Measurements from ENCODE around the gene CHDH. TPM values are rescaled to one million over a fixed set of nuclear protein-coding genes. Genes with fewer than 3 reads are reported as not detected.

Gene CHDH
- total RNA-seq, 1 experiment from 2014 or later, result 5.1 TPM

DNA sequence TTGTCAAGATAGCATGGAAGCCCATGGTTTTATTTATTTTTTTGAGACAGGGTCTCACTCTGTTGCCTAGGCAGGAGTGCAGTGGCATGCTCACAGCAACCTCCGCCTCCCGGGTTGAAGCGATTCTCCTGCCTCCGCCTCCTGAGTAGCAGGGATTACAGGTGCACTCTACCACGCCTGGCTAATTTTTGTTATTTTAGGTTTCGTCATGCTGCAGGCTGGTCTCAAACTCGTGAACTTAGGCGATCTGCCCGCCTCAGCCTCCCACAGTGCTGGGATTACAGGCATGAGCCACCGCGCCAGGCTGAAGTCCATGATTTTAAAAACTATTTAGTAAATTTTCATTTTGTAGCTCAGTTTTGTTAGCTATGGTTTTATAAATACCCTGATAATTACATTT lies 38.4 kb upstream of the CHDH start:
- ATAC-seq (no peak), DNase-seq (no peak)
- Histone ChIP-seq H3K4me3 (ENCODE audit: low read length) (no peak overlapping the region), H3F3A (ENCODE audit: low read length, unreplicated experiment) (no peaks in the 10 kb centered on the region), H4K20me1 (ENCODE audit: low read length) (0 out of 2 replicates have a peak, but pooled peaks cover 3% of the 10 kb centered on the region), H3K27me3 (ENCODE audit: low read length) (no peaks in the 10 kb centered on the region), H3K4me2 (ENCODE audit: low read length) (no peak overlapping the region), H3K36me3 (ENCODE audit: low read depth, low read length) (peaks cover 14% of the 10 kb centered on the region), H3K9ac (ENCODE audit: low read length) (no peak overlapping the region), H3K27ac (ENCODE audit: low read length) (no peak overlapping the region), H3K9me2 (replicated peaks; ENCODE audit: low read length) (no peaks in the 10 kb centered on the region), H3K9me3 (ENCODE audit: low read length) (no peaks in the 10 kb centered on the region), H3K4me1 (ENCODE audit: insufficient read depth, low read length) (peaks cover 14% of the 10 kb centered on the region; the same call in 1 of the 2 replicates), H2AFZ (ENCODE audit: low read length) (no peak overlapping the region), H3K79me2 (ENCODE audit: low read length) (peaks cover 42% of the 10 kb centered on the region)
- POLR2A ChIA-PET (ENCODE audit: unreplicated experiment), result no interaction called here
- CTCF ChIA-PET, result no interaction called here
- intact Hi-C loops (cut with micrococcal nuclease), result no loop called here
- no TSS peak for BruUV-seq (replicated peaks)
- TF ChIP-seq, protein P1, sequence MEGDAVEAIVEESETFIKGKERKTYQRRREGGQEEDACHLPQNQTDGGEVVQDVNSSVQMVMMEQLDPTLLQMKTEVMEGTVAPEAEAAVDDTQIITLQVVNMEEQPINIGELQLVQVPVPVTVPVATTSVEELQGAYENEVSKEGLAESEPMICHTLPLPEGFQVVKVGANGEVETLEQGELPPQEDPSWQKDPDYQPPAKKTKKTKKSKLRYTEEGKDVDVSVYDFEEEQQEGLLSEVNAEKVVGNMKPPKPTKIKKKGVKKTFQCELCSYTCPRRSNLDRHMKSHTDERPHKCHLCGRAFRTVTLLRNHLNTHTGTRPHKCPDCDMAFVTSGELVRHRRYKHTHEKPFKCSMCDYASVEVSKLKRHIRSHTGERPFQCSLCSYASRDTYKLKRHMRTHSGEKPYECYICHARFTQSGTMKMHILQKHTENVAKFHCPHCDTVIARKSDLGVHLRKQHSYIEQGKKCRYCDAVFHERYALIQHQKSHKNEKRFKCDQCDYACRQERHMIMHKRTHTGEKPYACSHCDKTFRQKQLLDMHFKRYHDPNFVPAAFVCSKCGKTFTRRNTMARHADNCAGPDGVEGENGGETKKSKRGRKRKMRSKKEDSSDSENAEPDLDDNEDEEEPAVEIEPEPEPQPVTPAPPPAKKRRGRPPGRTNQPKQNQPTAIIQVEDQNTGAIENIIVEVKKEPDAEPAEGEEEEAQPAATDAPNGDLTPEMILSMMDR (conservative IDR thresholded peaks at IDR 0.05; ENCODE audit: low read depth, low read length), result no peak
- TF ChIP-seq EZH2 (IDR thresholded peaks at IDR 0.05; ENCODE audit: low read length, unreplicated experiment) (no peak), EZH2phosphoT487 (IDR thresholded peaks at IDR 0.05; ENCODE audit: borderline replicate concordance, low read length) (no peak)

DNA sequence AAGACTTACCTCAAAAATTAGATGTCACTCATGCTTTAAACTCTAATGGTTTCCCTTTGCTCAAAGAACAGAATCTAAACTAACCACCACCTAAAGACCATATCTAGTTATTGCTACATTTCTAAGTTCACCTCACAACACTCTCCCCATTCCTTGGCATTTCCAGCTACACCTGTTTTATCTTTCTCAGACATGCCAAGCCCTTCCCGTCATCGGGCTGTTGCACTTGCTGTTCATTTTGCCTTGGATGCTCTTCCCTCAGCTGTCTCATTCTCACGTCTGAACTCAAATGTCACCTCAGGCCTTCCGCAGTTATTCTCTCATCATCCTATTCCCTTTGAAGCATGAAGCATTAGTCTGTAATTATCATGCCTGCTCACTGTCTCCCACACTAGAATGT lies 36.8 kb upstream of the CHDH start:
- H3K9ac ChIP-seq (ENCODE audit: low read length), result no peak overlapping the region
- H3K4me3 ChIP-seq (ENCODE audit: low read length), result no peak overlapping the region
- no peak overlapping the region for H3K27ac ChIP-seq (ENCODE audit: low read length)
- H3K4me2 ChIP-seq (ENCODE audit: low read length), result no peak overlapping the region
- H3K4me1 ChIP-seq (ENCODE audit: insufficient read depth, low read length), result peaks cover 14% of the 10 kb centered on the region; the same call in 1 of the 2 replicates
- peaks cover 27% of the 10 kb centered on the region for H3K79me2 ChIP-seq (ENCODE audit: low read length)
- no TSS peak for BruUV-seq (replicated peaks)
- no peaks in the 10 kb centered on the region for H4K20me1 ChIP-seq (ENCODE audit: low read length)
- ChIA-PET POLR2A (ENCODE audit: unreplicated experiment) (no interaction called here), CTCF (no interaction called here)
- H3K27me3 ChIP-seq (ENCODE audit: low read length), result no peaks in the 10 kb centered on the region
- peaks cover 28% of the 10 kb centered on the region for H3K36me3 ChIP-seq (ENCODE audit: low read depth, low read length)
- intact Hi-C loops (cut with micrococcal nuclease), result no loop called here
- H2AFZ ChIP-seq (ENCODE audit: low read length), result no peak overlapping the region
- DNase-seq, result no peak
- H3K9me3 ChIP-seq (ENCODE audit: low read length), result no peaks in the 10 kb centered on the region
- ATAC-seq, result no peak
- no peak for TF ChIP-seq EZH2phosphoT487 (IDR thresholded peaks at IDR 0.05; ENCODE audit: borderline replicate concordance, low read length)
- no peaks in the 10 kb centered on the region for H3K9me2 ChIP-seq (replicated peaks; ENCODE audit: low read length)
- no peaks in the 10 kb centered on the region for H3F3A ChIP-seq (ENCODE audit: low read length, unreplicated experiment)

DNA sequence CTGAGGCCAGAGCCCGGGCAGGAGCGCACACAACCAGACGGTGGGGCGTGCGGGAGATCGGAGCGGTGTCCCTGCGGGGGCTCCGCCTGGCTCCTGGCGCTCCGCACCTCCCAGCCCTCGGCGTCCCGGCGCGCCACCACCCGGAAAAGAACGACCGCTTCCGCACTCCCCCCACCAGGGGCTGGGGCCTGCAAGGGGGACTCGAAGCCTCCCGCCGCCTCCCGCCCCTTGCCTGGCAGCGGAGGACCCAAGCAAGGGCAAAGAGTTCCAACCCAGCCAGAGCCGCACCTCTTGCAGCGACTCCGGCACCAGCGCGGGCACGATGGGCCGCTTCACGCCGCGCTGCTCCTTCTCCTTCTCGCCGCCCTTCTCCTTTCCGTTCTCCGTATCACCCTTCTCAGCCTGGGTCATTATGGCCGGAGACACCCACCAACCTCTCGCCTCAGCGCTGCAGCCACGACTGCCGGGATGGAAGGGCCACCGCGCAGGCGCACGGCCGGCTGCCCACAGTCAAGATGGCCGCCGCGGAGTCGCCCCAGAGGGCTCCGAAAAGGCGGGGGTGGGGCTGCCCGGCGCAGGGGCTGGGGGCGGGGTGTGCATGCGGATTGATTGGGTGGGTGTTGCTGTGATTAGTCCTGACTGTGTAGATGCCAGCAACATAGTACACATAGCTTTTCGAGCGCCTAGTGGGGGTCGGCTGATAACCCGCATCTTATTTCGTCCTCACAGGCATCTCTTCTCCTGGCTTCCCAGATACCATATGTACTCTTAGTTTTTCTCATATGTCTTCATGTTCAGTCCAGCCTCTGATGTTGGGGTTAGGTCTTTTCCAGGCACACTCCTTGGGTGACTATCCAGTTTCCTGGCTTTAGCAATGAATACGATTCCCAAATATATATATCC lies 35.7 kb upstream of the CHDH start, which contains the start of gene ACTR8:
TSS of gene ACTR8 (minus strand) at position 462 of the 903 bp plus-strand sequence. CDS start at position 411, 51 bp downstream.
- TSS peak; percentile 52 for BruUV-seq (replicated peaks)
- H4K20me1 ChIP-seq (ENCODE audit: low read length), result no peaks in the 10 kb centered on the region
- intact Hi-C loops (cut with micrococcal nuclease), result no loop called here
- peaks cover 38% of the 10 kb centered on the region for H3K36me3 ChIP-seq (ENCODE audit: low read depth, low read length)
- H3K9me3 ChIP-seq (ENCODE audit: low read length), result no peaks in the 10 kb centered on the region
- ChIA-PET POLR2A (ENCODE audit: unreplicated experiment) (no interaction called here), CTCF (no interaction called here)
- peaks cover 17% of the 10 kb centered on the region for H3K79me2 ChIP-seq (ENCODE audit: low read length)
- H3K4me1 ChIP-seq (ENCODE audit: insufficient read depth, low read length), result peaks cover 14% of the 10 kb centered on the region; the same call in 1 of the 2 replicates
- peak within 1 kb of the TSS; percentile 91 for H3K4me2 ChIP-seq (ENCODE audit: low read length)
- peak within 1 kb of the TSS; percentile 12; the same call in 1 of the 2 replicates for H3K27ac ChIP-seq (ENCODE audit: low read length)
- H3F3A ChIP-seq (ENCODE audit: low read length, unreplicated experiment), result no peaks in the 10 kb centered on the region
- DNase-seq, result peak; percentile 76
- peak within 1 kb of the TSS; percentile 86 for H2AFZ ChIP-seq (ENCODE audit: low read length)
- H3K9ac ChIP-seq (ENCODE audit: low read length), result peak within 1 kb of the TSS; percentile 79
- H3K27me3 ChIP-seq (ENCODE audit: low read length), result no peaks in the 10 kb centered on the region
- TF ChIP-seq EZH2phosphoT487 (IDR thresholded peaks at IDR 0.05; ENCODE audit: borderline replicate concordance, low read length), result no peak
- TF ChIP-seq, protein P1 (conservative IDR thresholded peaks at IDR 0.05; ENCODE audit: low read depth, low read length), result no peak
- TF ChIP-seq EZH2 (IDR thresholded peaks at IDR 0.05; ENCODE audit: low read length, unreplicated experiment), result no peak
- H3K9me2 ChIP-seq (replicated peaks; ENCODE audit: low read length), result no peaks in the 10 kb centered on the region
- peak; percentile 88 for ATAC-seq
- peak within 1 kb of the TSS; percentile 82 for H3K4me3 ChIP-seq (ENCODE audit: low read length)

Data from PC-3 (cell line).